ENCODE results near the gene GEMIN4. TPM values are rescaled to one million over a fixed set of nuclear protein-coding genes. Genes with fewer than 3 reads are reported as not detected.
"Not testable (repeated sequence)": the region's sequence is repeated elsewhere in the genome, so short reads cannot be mapped to it uniquely, and the experiment has no call there.

Gene GEMIN4
- total RNA-seq, 1 donor from 2014 or later: 19.2 TPM

GRCh38 chr17:781805-782731 is 30.0 kb upstream of the GEMIN4 start, which contains the start of the genes GLOD4 and MRM3:
Gene GLOD4 (minus strand): TSS chr17:782280. CDS start chr17:782255, 25 bp downstream.
Gene MRM3 (plus strand): TSS chr17:782353. CDS start chr17:782379, 26 bp downstream.
- peak; percentile 98 for DNase-seq (ENCODE audit: low spot score)

GRCh38 chr17:778096-778495 is 26.0 kb upstream of the GEMIN4 start:
- DNase-seq (ENCODE audit: low spot score): no peak

- DNase-seq (ENCODE audit: low spot score): peak; percentile 18
Measured at GRCh38 chr17:774313-774584, 22.2 kb upstream of the GEMIN4 start.

GRCh38 chr17:773467-774312 is 21.6 kb upstream of the GEMIN4 start:
- DNase-seq (ENCODE audit: low spot score): peak; percentile 20

GRCh38 chr17:773016-773415 is 21.0 kb upstream of the GEMIN4 start:
- no peak for DNase-seq (ENCODE audit: low spot score)

GRCh38 chr17:767076-767475 is 15.0 kb upstream of the GEMIN4 start:
- no peak for DNase-seq (ENCODE audit: low spot score)

- DNase-seq (ENCODE audit: low spot score): no peak
Measured at GRCh38 chr17:760371-760770, 8.3 kb upstream of the GEMIN4 start.

- DNase-seq (ENCODE audit: low spot score): no peak
Measured at GRCh38 chr17:759964-760363, 7.9 kb upstream of the GEMIN4 start.

- DNase-seq (ENCODE audit: low spot score): not testable (repeated sequence)
Measured at GRCh38 chr17:756010-756567, 4.0 kb upstream of the GEMIN4 start.

- DNase-seq (ENCODE audit: low spot score): not testable (repeated sequence)
Measured at GRCh38 chr17:755319-755961, 3.4 kb upstream of the GEMIN4 start.

- DNase-seq (ENCODE audit: low spot score): no peak
Measured at GRCh38 chr17:753418-753817, 1.4 kb upstream of the GEMIN4 start.

- no peak for DNase-seq (ENCODE audit: low spot score)
Measured at GRCh38 chr17:752620-753219, 656 bp upstream of the GEMIN4 start.

GRCh38 chr17:751269-752001 is 629 bp downstream of the GEMIN4 start:
- DNase-seq (ENCODE audit: low spot score): no peak

- DNase-seq (ENCODE audit: low spot score): no peak
Measured at GRCh38 chr17:750431-751037, 1.5 kb downstream of the GEMIN4 start.

- DNase-seq (ENCODE audit: low spot score): not testable (repeated sequence)
Measured at GRCh38 chr17:749359-749758, 2.7 kb downstream of the GEMIN4 start.

- DNase-seq (ENCODE audit: low spot score): not testable (repeated sequence)
Measured at GRCh38 chr17:748604-749003, 3.5 kb downstream of the GEMIN4 start.

- DNase-seq (ENCODE audit: low spot score): no peak
Measured at GRCh38 chr17:746783-747629, 5.1 kb downstream of the GEMIN4 start.

- DNase-seq (ENCODE audit: low spot score): no peak
Measured at GRCh38 chr17:746181-746580, 5.9 kb downstream of the GEMIN4 start.

GRCh38 chr17:745406-745805 is 6.7 kb downstream of the GEMIN4 start:
- DNase-seq (ENCODE audit: low spot score): no peak

Measured in mesenteric fat pad (tissue), 1 donor.